Loucy (cell line): Measurements from ENCODE around the gene RNF130.
"Not testable (repeated sequence)": the region's sequence is repeated elsewhere in the genome, so short reads cannot be mapped to it uniquely, and the experiment has no call there.

Experiments
- H2AFZ ChIP-seq: fragments of 200-600 bp; sonication (generic); 2 replicates; pipeline ENCODE4 v1.6.0; 2016; ENCODE audit warnings: antibody characterized with exemption, mild to moderate bottlenecking, low read length, moderate library complexity
- H3F3A ChIP-seq: fragments of 200-600 bp; 2 replicates; pipeline ENCODE4 v1.6.0; 2016; ENCODE audit warnings: antibody characterized with exemption, low read depth, mild to moderate bottlenecking
- H3K27me3 ChIP-seq: fragments of 200-600 bp; sonication (generic); 2 replicates; pipeline ENCODE4 v1.6.1; 2014; ENCODE audit warnings: low read length, mild to moderate bottlenecking; ENCODE audit not compliant: insufficient read depth, poor library complexity, severe bottlenecking
- H3K36me3 ChIP-seq: fragments of 200-600 bp; sonication (generic); 2 replicates; pipeline ENCODE4 v1.6.1; 2016; ENCODE audit warnings: low read length; ENCODE audit not compliant: insufficient read depth
- H3K4me1 ChIP-seq: fragments of 200-600 bp; sonication (generic); 2 replicates; pipeline ENCODE4 v1.5.1; 2014; ENCODE audit warnings: low read length, mild to moderate bottlenecking; ENCODE audit not compliant: insufficient read depth, poor library complexity, severe bottlenecking
- H3K4me2 ChIP-seq: fragments of 200-600 bp; sonication (generic); 2 replicates; pipeline ENCODE4 v1.6.0; 2014; ENCODE audit warnings: antibody characterized with exemption, low read length, low read depth, mild to moderate bottlenecking; ENCODE audit not compliant: poor library complexity, severe bottlenecking
- H3K4me3 ChIP-seq: fragments of 200-600 bp; sonication (generic); 2 replicates; pipeline ENCODE4 v1.5.1; 2014; ENCODE audit warnings: low read length, mild to moderate bottlenecking, mixed read lengths; ENCODE audit not compliant: poor library complexity, severe bottlenecking
- H3K79me2 ChIP-seq: fragments of 200-600 bp; sonication (generic); 2 replicates; pipeline ENCODE4 v1.6.1; 2014; ENCODE audit warnings: low read length; ENCODE audit not compliant: insufficient read depth
- H3K9ac ChIP-seq: fragments of 200-600 bp; sonication (generic); 2 replicates; pipeline ENCODE4 v1.6.0; 2014; ENCODE audit warnings: mild to moderate bottlenecking, low read depth, low read length, moderate library complexity; ENCODE audit not compliant: poor library complexity, severe bottlenecking
- H3K9me2 ChIP-seq: fragments of 200-600 bp; sonication (generic); replicated peaks from 2 replicates; pipeline ENCODE4 v1.6.1; 2016; ENCODE audit warnings: low read depth, low read length, mixed read lengths
- H3K9me3 ChIP-seq: fragments of 200-600 bp; sonication (generic); 2 replicates; pipeline ENCODE4 v1.6.1; 2014; ENCODE audit warnings: mild to moderate bottlenecking, antibody characterized with exemption, low read length, low read depth; ENCODE audit not compliant: insufficient read depth
- H4K20me1 ChIP-seq: fragments of 200-600 bp; sonication (generic); 2 replicates; pipeline ENCODE4 v1.6.0; 2014; ENCODE audit warnings: antibody characterized with exemption, low read length, mild to moderate bottlenecking; ENCODE audit not compliant: insufficient read depth, poor library complexity, severe bottlenecking
- CTCF ChIP-seq: fragments of 200-600 bp; sonication (generic); conservative IDR thresholded peaks from 2 replicates; pipeline ENCODE4 v1.5.1; 2014; ENCODE audit warnings: mild to moderate bottlenecking, antibody characterized with exemption, low read length
- EZH2phosphoT487 ChIP-seq: fragments of 200-600 bp; IDR thresholded peaks from 2 replicates; pipeline ENCODE4 v1.6.1; 2018; ENCODE audit warnings: antibody characterized with exemption, mild to moderate bottlenecking, moderate library complexity, borderline replicate concordance

Gene RNF130

GRCh38 chr5:180090098-180090768 lies 18.7 kb upstream of the RNF130 start:
- no peak overlapping the region for H3K4me3 ChIP-seq

GRCh38 chr5:180089628-180090027 lies 18.1 kb upstream of the RNF130 start:
- not testable (repeated sequence) for H3K9me2 ChIP-seq, H3K79me2 ChIP-seq, H3K9me3 ChIP-seq, H3K4me1 ChIP-seq, H4K20me1 ChIP-seq, H3K27me3 ChIP-seq, H3K4me3 ChIP-seq, H3K4me2 ChIP-seq, H3K36me3 ChIP-seq, H3K9ac ChIP-seq, H3F3A ChIP-seq, H2AFZ ChIP-seq

More at GRCh38 chr5:180090098-180090768, 18.7 kb upstream of the RNF130 start:
- H3K9ac ChIP-seq = no peak overlapping the region
- no peak overlapping the region for H3K4me2 ChIP-seq
- H3K36me3 ChIP-seq = no peaks in the 10 kb centered on the region
- H3K9me3 ChIP-seq = no peaks in the 10 kb centered on the region
- H2AFZ ChIP-seq = no peak overlapping the region
- H3K4me1 ChIP-seq = peaks cover 8% of the 10 kb centered on the region
- no peaks in the 10 kb centered on the region for H3F3A ChIP-seq
- H4K20me1 ChIP-seq = no peaks in the 10 kb centered on the region
- H3K79me2 ChIP-seq = no peaks in the 10 kb centered on the region
- no peaks in the 10 kb centered on the region for H3K27me3 ChIP-seq
- no peaks in the 10 kb centered on the region for H3K9me2 ChIP-seq
- no peak for TF ChIP-seq EZH2phosphoT487
- peak; percentile 53 for TF ChIP-seq CTCF

GRCh38 chr5:180088561-180088960 lies 17.0 kb upstream of the RNF130 start:
- TF ChIP-seq CTCF (no peak), EZH2phosphoT487 (no peak)
- no peaks in the 10 kb centered on the region for H3K36me3 ChIP-seq

GRCh38 chr5:180086816-180087399 lies 15.3 kb upstream of the RNF130 start:
- Histone ChIP-seq H3K79me2 (no peaks in the 10 kb centered on the region), H2AFZ (no peak overlapping the region), H3K4me2 (no peak overlapping the region), H3K4me1 (peaks cover 8% of the 10 kb centered on the region), H3K9me2 (no peaks in the 10 kb centered on the region), H3K4me3 (no peak overlapping the region), H3F3A (no peaks in the 10 kb centered on the region), H3K36me3 (no peaks in the 10 kb centered on the region), H4K20me1 (no peaks in the 10 kb centered on the region), H3K9ac (no peak overlapping the region), H3K27me3 (no peaks in the 10 kb centered on the region), H3K9me3 (no peaks in the 10 kb centered on the region)
- TF ChIP-seq EZH2phosphoT487 = no peak
- no peak for TF ChIP-seq CTCF

More at GRCh38 chr5:180088561-180088960, 17.0 kb upstream of the RNF130 start:
- Histone ChIP-seq H3K9ac (no peak overlapping the region), H3K9me2 (no peaks in the 10 kb centered on the region), H2AFZ (no peak overlapping the region), H3K4me3 (no peak overlapping the region), H3F3A (no peaks in the 10 kb centered on the region), H3K4me1 (peaks cover 8% of the 10 kb centered on the region), H3K27me3 (no peaks in the 10 kb centered on the region), H4K20me1 (no peaks in the 10 kb centered on the region), H3K79me2 (no peaks in the 10 kb centered on the region), H3K9me3 (no peaks in the 10 kb centered on the region), H3K4me2 (no peak overlapping the region)
